GM12801 (cell line): ENCODE measurements around the gene INO80C.

Experiments used
- TF ChIP-seq, protein P1 (sequence below): IDR thresholded peaks from one replicate; pipeline ENCODE4 v1.5.1; 2011; ENCODE audit warnings: control low read depth; ENCODE audit not compliant: insufficient read length; ENCODE audit errors: extremely low read depth

INO80C gene

DNA sequence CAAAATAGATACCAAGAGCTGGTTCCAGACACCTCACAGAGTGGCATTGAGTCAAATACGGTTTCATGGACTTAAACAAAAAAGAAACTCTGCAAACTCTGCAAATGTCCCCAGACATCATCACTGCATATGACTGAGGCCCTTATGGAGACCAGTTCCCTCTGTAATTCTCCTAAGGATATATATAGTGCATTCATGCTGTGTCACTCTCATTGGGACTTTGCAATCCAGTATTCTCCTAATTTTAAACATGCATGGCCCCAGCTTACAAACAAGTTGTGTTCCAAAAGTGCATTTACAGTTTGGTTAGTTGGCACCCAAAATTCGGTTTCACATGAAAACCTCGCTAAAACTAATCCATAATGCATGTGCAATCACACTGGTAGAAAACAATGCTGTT, 18.6 kb upstream of the INO80C start:
- TF ChIP-seq, protein P1, sequence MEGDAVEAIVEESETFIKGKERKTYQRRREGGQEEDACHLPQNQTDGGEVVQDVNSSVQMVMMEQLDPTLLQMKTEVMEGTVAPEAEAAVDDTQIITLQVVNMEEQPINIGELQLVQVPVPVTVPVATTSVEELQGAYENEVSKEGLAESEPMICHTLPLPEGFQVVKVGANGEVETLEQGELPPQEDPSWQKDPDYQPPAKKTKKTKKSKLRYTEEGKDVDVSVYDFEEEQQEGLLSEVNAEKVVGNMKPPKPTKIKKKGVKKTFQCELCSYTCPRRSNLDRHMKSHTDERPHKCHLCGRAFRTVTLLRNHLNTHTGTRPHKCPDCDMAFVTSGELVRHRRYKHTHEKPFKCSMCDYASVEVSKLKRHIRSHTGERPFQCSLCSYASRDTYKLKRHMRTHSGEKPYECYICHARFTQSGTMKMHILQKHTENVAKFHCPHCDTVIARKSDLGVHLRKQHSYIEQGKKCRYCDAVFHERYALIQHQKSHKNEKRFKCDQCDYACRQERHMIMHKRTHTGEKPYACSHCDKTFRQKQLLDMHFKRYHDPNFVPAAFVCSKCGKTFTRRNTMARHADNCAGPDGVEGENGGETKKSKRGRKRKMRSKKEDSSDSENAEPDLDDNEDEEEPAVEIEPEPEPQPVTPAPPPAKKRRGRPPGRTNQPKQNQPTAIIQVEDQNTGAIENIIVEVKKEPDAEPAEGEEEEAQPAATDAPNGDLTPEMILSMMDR: no peak

DNA sequence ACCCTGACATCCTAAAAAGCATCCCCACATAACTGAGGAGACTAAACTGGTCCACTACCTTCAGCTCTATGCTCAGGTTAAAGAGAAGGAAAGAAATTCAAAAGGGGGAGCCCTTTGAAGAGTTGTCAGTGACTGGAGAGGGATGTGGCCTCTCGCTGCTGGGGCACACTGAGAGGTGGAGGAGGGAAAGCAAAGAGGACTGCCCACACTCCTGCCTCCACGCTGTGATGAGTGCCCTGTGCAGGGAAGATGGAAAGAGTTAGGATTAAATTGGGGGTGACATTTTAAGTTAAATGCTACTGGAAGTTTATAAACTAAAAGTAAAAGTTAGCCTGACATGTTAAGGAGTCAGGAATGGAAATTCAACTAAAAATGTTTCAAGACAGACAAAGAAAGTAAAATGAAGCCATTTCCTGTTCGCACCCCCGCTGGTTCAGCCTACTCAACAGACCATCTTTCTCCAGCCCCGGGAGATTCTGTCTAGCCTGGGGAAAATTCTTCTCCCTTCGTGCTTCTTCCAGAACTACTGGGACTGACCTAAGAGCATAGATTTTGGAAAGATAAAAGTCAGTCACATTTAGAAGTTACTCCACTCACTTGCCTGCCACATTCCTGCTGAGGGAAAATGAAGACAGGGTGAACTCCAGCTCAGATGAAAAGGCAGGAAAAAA, 17.8 kb upstream of the INO80C start:
- TF ChIP-seq, protein P1: no peak

DNA sequence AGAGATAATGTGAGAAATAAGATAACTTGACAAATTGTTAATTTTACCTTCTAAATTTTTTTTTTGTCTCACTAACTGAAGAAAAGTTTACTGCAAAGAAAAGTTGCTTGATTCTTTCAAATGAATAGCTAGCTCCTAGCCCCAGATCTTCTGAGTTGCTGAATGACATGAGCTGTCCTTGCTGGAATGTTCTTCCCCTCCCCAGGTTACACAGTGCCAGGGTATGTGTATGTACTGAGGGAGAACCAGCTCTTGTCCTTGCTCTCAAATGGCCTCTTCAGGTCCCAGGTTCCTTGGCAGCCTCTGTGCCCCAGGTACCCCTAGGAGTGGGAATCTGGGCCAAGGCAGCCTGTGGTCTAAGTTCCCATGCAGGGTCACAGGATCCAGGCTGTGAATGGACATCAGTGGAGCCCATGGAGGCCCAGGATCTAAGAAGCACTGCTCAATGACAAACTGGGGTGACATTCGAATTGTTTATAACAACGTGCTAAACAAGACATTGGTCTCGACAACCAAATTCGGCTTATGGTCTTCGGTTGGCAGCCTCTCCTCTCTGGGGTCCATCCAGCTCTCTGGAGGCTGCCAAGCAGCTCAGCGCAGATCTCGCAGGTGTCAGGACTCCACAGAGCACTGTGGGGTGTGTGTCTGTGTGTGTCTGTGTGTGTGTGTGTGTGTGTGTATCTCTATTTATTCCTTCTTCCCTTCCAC, 17.1 kb upstream of the INO80C start:
- TF ChIP-seq, protein P1: no peak

DNA sequence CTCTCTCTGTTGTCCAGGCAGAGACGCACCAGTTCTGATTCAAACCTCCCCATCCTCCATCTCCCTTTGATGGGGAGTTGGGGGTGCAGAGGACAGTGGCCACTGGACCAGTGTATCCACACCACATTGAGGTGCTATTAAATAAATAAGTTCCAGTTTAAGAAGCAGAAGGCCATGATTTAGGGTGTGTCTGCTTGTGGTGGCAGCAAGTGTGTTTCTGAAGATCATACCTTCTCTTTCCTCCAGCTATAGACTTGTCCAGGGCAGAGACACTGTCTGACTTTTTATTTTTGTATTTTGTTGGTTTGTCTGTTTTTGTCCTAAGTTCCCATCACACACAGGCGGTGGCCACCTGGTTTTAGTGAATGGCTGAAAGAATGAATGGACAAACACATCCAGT, 16.5 kb upstream of the INO80C start:
- TF ChIP-seq, protein P1: no peak

DNA sequence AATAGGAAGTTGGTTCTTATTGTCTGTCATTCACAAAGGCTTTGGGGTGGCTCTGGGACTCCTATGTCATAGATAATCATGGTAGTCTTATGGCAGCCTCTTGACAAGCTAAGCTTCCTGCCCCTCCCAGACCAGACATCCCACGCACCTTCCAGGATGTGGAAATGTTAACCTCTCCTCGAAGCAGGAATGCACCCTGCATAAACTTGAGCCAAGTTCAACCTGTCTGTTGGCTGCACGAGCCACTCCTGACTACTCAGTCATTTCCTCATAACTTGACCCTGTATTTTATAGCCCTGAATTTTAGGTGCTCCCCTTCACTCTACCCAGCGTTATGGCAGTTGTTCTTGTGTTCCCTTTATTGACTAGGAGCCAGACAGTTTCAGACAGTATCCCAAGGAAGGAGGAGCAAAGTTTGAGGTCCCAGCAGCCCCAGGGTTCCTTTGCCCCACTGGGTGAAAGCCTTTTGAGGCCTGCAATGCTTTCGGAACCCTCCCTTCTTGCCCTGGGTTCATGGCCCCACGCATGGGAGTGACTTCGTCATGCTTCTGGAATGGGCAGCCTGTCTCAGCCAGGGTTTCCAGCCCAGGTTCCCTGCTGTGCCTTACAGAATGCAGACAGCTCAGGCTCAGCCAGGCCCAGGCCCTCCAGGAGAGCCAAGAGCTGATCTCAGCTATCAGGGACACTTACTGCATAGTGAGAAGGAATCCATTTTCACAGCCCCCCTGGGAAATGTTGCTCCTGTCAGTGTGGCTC, 15.6 kb upstream of the INO80C start:
- TF ChIP-seq, protein P1: no peak

DNA sequence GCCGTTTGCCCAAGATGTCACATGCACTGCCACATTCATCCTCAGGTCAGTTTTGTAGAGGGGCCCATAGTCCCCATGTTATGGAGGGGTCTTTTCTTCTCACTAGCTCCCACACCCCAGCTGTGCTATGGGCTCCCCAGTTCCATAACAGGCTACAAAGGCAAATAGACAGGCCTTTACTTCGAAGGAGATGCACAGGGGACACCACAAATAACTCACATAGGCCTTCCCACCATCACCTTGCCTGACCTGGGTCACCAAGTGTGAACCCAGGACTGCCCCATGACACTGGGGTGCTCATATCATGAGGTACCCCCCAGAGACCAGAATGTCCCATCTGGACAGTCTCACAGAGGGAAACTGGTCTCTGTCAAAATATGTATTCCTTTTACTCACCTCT, 15.0 kb upstream of the INO80C start:
- TF ChIP-seq, protein P1: no peak

DNA sequence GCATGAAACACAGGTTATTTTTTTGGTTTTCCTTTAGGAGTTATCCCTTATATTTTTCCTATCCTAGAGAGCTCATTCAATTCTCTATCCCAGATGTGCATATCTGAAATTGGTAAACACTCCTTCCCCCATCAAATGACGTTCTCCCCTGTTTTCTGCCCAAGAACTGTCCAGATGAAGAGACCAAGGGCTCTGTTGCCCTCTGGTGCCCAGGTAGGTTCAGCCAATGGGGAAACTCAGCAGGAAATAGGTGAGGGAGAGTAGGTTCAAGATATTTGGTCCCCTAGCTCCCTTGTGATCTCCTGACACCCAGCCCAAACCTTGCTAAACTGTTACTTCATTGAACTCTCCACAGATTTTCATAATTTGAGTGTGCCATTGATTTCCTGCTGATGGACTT, 14.1 kb upstream of the INO80C start:
- TF ChIP-seq, protein P1: no peak
